T-helper 1 cell treated with Interleukin-12 subunit alpha and Interleukin-12 subunit beta and Interleukin-4 antibody, amounts not matched to agents 30 μg/mL and 1 μg/mL, for 36 hours (primary cell): ENCODE measurements around the gene CDHR3.
"Not testable (repeated sequence)": the region's sequence is repeated elsewhere in the genome, so short reads cannot be mapped to it uniquely, and the experiment has no call there.

Source experiments
- H3K27ac Mint-ChIP-seq: one replicate; pipeline ENCODE4 v1.8.0; 2021; ENCODE audit warnings: mild to moderate bottlenecking, mixed read lengths
- H3K27me3 Mint-ChIP-seq: one replicate; pipeline ENCODE4 v1.8.0; 2021; ENCODE audit warnings: low read depth, mixed read lengths
- H3K36me3 Mint-ChIP-seq: one replicate; pipeline ENCODE4 v1.8.0; 2021; ENCODE audit warnings: low read depth, mixed read lengths
- H3K4me1 Mint-ChIP-seq: one replicate; pipeline ENCODE4 v1.8.0; 2021; ENCODE audit warnings: low read depth, mixed read lengths
- H3K4me3 Mint-ChIP-seq: one replicate; pipeline ENCODE4 v1.8.0; 2021; ENCODE audit warnings: mild to moderate bottlenecking, moderate library complexity, mixed read lengths
- H3K9me3 Mint-ChIP-seq: one replicate; pipeline ENCODE4 v1.8.0; 2021; ENCODE audit warnings: mixed read lengths

The CDHR3 gene

GRCh38 chr7:105980645-105981396 lies 17.8 kb downstream of the CDHR3 start:
- Mint-ChIP-seq H3K4me3 (no peak overlapping the region), H3K27me3 (peaks cover 22% of the 10 kb centered on the region), H3K36me3 (no peaks in the 10 kb centered on the region), H3K9me3 (no peaks in the 10 kb centered on the region), H3K4me1 (no peaks in the 10 kb centered on the region), H3K27ac (no peak overlapping the region)

GRCh38 chr7:105982388-105982787 lies 19.3 kb downstream of the CDHR3 start:
- Mint-ChIP-seq H3K9me3 (no peaks in the 10 kb centered on the region), H3K4me1 (no peaks in the 10 kb centered on the region), H3K27ac (no peak overlapping the region), H3K27me3 (peaks cover 28% of the 10 kb centered on the region), H3K4me3 (no peak overlapping the region), H3K36me3 (no peaks in the 10 kb centered on the region)

GRCh38 chr7:105984808-105985207 lies 21.7 kb downstream of the CDHR3 start:
- not testable (repeated sequence) for H3K9me3 Mint-ChIP-seq, H3K27ac Mint-ChIP-seq, H3K4me3 Mint-ChIP-seq, H3K36me3 Mint-ChIP-seq, H3K4me1 Mint-ChIP-seq
- peaks cover 31% of the 10 kb centered on the region for H3K27me3 Mint-ChIP-seq

GRCh38 chr7:105985229-105985628 lies 22.2 kb downstream of the CDHR3 start:
- Mint-ChIP-seq H3K4me1 (no peaks in the 10 kb centered on the region), H3K27ac (no peak overlapping the region), H3K36me3 (no peaks in the 10 kb centered on the region), H3K4me3 (no peak overlapping the region), H3K27me3 (peaks cover 35% of the 10 kb centered on the region), H3K9me3 (no peaks in the 10 kb centered on the region)

GRCh38 chr7:105985672-105986215 lies 22.7 kb downstream of the CDHR3 start:
- H3K27ac Mint-ChIP-seq = no peak overlapping the region
- no peak overlapping the region for H3K4me3 Mint-ChIP-seq
- no peaks in the 10 kb centered on the region for H3K36me3 Mint-ChIP-seq
- H3K9me3 Mint-ChIP-seq = no peaks in the 10 kb centered on the region
- no peaks in the 10 kb centered on the region for H3K4me1 Mint-ChIP-seq
- peaks cover 38% of the 10 kb centered on the region for H3K27me3 Mint-ChIP-seq

DNA sequence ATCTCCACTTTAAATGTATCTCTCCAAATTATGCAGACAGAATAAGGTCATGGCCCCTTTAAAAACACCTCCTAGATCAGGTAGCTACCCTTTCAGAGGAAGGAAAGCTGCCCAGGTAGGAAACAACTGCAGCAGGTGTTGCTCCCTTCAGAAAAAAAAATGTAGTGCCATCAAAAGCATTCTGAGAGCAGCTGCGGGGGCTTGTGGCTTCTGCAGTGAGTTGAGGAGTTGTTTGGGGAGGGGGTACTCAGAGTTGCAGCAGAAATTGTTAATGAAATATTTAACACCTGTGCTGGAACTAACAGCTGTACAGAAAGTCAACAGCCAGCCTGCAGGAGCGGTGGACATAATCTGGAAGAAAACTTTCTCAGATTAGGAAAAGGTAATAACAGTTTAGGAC lies 24.0 kb downstream of the CDHR3 start:
- H3K27me3 Mint-ChIP-seq = peaks cover 37% of the 10 kb centered on the region

DNA sequence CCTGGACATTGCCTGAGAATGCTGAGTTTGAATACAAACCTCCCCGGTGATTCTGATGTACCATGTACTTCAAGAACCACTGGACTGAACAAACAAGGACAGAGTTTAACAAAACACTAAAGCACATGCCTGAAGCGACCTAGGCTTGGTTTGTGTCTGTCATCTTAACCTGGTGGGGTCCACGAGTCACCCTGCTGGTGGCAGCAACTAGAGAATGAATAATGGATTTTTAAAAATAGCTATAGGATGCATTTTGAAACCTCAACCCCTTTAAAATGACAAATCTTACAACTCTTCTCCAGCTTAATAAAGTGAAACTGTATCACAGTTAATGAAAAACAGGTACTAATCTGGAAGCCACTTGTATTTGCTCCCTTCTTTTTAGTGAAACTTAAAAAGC lies 25.2 kb downstream of the CDHR3 start:
- Mint-ChIP-seq H3K9me3 (no peaks in the 10 kb centered on the region), H3K27ac (no peak overlapping the region), H3K36me3 (no peaks in the 10 kb centered on the region), H3K27me3 (peaks cover 33% of the 10 kb centered on the region), H3K4me1 (no peaks in the 10 kb centered on the region), H3K4me3 (no peak overlapping the region)

More for the DNA sequence above, 24.0 kb downstream of the CDHR3 start:
- Mint-ChIP-seq H3K27ac (no peak overlapping the region), H3K4me1 (no peaks in the 10 kb centered on the region), H3K36me3 (no peaks in the 10 kb centered on the region), H3K4me3 (no peak overlapping the region), H3K9me3 (no peaks in the 10 kb centered on the region)

- no peaks in the 10 kb centered on the region for H3K9me3 Mint-ChIP-seq
- no peak overlapping the region for H3K27ac Mint-ChIP-seq
- no peaks in the 10 kb centered on the region for H3K4me1 Mint-ChIP-seq
- H3K36me3 Mint-ChIP-seq = no peaks in the 10 kb centered on the region
- no peak overlapping the region for H3K4me3 Mint-ChIP-seq
- H3K27me3 Mint-ChIP-seq = peaks cover 31% of the 10 kb centered on the region
Measured at GRCh38 chr7:105989191-105989590, 26.1 kb downstream of the CDHR3 start.

DNA sequence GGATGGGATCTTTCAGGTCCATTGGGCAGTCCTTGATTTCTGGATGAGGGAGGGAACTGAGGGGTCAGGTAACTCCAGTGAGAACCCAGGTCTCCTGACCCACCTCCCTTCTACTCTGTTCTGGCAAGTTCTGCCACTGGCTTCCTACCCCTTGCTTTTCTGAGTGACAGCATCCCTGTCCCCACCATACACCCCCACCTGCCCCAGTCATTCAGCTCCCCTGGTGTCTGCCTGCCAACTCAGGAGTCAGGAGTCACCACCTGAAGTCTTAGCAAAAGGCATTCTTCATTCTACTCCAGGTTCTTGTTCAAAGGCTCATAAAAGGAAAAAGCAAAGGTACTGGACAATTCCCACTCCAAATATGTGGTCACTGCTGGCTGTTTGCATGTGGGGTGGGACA lies 26.6 kb downstream of the CDHR3 start:
- Mint-ChIP-seq H3K36me3 (no peaks in the 10 kb centered on the region), H3K27ac (no peak overlapping the region), H3K4me1 (no peaks in the 10 kb centered on the region), H3K27me3 (peaks cover 36% of the 10 kb centered on the region), H3K4me3 (no peak overlapping the region), H3K9me3 (no peaks in the 10 kb centered on the region)

DNA sequence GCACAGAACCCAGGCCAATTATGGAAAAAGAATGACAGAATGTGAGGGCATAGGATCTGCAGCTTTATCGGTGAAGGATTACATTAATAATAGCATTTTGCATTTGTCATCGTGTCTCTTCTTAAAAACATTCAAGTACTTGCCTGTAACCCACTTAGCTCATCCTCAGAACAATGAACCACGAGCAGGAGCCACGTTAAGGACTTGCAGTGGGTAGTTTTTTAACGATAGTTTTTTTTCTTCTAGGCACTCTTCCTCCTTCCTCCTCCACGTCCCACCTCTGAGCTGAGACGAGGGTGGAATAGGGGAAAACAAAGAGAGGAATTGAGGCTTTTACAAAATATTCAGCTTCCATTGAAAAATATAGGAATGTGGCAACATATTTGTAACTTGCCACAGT lies 27.1 kb downstream of the CDHR3 start:
- Mint-ChIP-seq H3K4me3 (no peak overlapping the region), H3K27me3 (peaks cover 38% of the 10 kb centered on the region), H3K27ac (no peak overlapping the region), H3K9me3 (no peaks in the 10 kb centered on the region), H3K4me1 (no peaks in the 10 kb centered on the region), H3K36me3 (no peaks in the 10 kb centered on the region)

DNA sequence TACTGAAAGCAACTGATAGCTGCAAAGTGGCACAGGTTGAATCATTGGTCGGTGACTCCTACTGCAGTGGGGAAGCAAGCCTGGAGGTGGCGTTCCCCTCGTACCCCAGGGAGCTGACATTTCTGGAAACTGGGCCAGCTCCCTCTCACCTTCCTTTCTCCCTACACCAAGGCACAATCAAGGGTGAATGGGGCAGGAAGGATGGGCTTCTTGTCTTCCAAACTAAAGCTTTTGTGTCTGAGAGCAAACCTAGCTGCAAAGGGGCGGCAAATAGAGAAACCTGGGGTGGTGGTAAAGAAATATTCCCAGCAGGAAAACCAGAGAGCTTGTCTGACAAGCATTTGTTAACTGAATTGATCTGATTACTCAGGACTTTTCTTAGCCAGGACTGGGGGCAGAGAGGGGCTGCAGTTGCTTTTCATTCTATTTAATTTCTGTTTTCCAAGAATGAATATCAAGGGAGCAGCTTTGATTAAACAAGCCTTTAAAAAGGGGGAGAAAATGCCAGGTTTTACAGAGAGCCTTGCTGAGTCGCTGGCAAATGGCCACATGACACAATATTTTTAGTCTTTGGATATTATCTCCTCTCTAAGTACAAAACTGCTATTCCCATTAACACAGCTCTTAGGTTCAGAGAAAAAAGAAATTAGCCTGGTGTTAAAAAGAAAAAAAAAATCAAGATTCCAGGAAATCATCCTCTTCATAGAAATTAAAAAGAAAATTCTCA lies 27.8 kb downstream of the CDHR3 start:
- Mint-ChIP-seq H3K27ac (no peak overlapping the region), H3K27me3 (peaks cover 36% of the 10 kb centered on the region), H3K4me3 (no peak overlapping the region), H3K4me1 (no peaks in the 10 kb centered on the region), H3K9me3 (no peaks in the 10 kb centered on the region), H3K36me3 (no peaks in the 10 kb centered on the region)

DNA sequence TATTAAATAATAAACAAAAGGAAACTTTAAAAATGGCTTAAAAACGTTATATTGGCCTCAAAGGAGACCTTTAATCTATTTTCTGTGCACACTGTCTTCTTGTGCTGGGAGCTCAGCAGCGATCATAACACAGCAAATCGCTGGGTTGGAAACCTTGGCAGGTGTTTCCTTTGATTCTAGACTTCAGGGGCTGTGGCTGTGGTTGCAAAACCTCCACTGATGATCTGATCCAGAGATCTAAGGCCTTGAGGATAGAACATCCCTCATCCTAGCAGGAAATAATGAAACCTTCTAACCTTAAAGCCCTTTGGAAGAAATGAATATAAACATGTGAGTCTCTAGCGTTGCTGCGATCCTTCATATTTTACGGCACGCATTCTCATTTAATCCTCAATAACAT lies 29.8 kb downstream of the CDHR3 start:
- Mint-ChIP-seq H3K27ac (no peak overlapping the region), H3K27me3 (peaks cover 29% of the 10 kb centered on the region), H3K4me1 (no peaks in the 10 kb centered on the region), H3K4me3 (no peak overlapping the region), H3K9me3 (no peaks in the 10 kb centered on the region), H3K36me3 (no peaks in the 10 kb centered on the region)

DNA sequence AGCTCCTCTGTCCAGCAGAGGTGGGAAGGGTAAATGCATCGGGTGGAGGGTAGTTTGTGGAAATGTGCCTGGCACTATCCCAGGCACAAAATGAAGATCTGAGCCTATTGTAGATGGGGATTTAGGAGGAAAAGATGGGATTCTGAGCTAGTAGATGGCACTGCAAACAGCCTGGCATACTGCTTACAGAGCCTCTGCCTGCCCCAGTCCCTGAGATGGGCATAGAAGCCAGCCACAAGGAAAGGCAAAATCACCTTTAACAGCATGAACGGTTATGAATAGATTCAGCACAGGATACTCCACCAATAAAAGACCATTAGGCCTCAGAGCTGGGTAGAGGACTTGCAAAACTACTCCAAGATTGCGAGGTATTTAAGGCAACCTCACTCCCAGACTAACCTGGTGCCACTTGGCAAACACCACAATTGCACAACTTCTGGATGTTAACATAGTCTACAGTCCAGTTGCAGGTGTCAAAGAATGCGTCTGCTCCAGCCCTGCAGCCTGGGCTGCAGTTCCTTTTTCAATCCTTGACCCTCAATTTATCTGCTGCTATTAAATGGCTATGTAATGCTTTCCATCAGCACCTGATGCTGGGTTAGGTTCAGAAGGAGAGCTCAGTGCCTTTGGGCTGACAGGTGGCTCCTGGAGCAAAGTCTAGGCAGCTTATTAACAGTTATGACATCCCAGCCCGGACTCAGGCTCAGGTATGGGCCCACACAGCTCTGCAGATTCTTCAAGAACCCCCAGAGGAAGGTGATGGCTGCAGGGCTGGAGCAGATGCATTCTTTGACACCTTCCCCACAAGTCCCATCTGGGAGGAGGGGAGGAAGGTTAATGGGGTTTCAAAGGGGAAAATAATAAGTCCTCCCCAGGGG lies 34.0 kb downstream of the CDHR3 start:
- Mint-ChIP-seq H3K4me3 (no peak overlapping the region), H3K27me3 (peaks cover 34% of the 10 kb centered on the region), H3K9me3 (no peaks in the 10 kb centered on the region), H3K36me3 (no peaks in the 10 kb centered on the region), H3K27ac (no peak overlapping the region), H3K4me1 (no peaks in the 10 kb centered on the region)

- no peaks in the 10 kb centered on the region for H3K4me1 Mint-ChIP-seq
- H3K36me3 Mint-ChIP-seq = no peaks in the 10 kb centered on the region
- H3K27me3 Mint-ChIP-seq = peaks cover 34% of the 10 kb centered on the region
- no peak overlapping the region for H3K4me3 Mint-ChIP-seq
- no peak overlapping the region for H3K27ac Mint-ChIP-seq
- H3K9me3 Mint-ChIP-seq = no peaks in the 10 kb centered on the region
Measured at GRCh38 chr7:105999256-105999655, 36.2 kb downstream of the CDHR3 start.
